GM21515 (cell line): Measurements from ENCODE around the gene PFN4.
"Not testable (repeated sequence)": the region's sequence is repeated elsewhere in the genome, so short reads cannot be mapped to it uniquely, and the experiment has no call there.

ENCODE experiments used
- ATAC-seq: cut with Tn5 transposase; IDR thresholded peaks from one replicate; pipeline ENCODE4 v1.9.1; 2021; ENCODE audit not compliant: unreplicated experiment

The PFN4 gene

GRCh38 chr2:24115057-24115456 lies 8.1 kb downstream of the PFN4 start:
- ATAC-seq = no peak

- no peak for ATAC-seq
These were observed 11.7 kb downstream of the PFN4 start for GRCh38 chr2:24111407-24111901.

DNA sequence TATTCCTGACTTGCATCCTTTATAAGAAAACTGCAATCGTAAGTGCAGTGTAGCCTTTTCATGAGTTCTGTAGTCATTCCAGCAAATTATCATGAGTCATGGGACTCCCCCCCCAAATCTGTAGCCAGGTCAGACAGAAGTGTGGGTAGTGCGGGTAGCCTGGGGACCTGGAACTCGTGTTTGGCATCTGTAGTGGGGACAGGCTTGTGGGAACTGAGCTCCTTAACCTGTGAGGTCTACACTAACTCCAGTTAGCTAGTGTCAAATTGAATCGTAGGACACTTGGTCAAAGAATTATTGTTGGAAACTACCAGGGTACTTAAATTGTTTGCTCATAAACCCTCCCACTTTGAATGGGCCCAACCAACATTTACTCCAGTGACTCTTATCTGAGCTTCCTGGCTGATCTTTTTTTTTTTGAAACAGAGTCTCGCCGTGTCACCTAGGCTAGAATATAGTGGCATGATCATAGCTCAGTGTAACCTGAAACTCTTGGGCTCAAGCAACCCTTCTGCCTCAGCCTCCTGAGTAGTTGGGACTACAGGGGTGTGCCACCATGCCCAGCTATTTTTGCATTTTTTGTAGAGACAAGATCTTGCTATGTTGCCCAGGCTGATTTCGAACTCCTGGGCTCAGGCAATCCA lies 12.4 kb downstream of the PFN4 start:
- no peak for ATAC-seq

DNA sequence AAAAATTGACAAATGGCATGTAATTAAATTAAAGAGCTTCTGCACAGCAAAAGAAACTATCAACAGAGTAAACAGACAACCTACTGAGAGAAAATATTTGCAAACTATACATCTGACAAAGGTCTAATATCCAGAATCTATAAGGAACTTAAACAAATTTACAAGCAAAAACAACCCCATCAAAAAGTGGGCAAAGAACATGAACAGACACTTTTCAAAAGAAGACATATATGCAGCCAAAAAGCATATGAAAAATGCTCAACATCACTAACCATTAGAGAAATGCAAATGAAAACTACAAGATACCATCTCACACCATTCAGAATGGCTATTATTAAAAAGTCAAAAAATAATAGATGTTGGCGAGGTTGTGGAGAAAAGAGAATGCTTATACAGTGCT lies 13.7 kb downstream of the PFN4 start:
- not testable (repeated sequence) for ATAC-seq

DNA sequence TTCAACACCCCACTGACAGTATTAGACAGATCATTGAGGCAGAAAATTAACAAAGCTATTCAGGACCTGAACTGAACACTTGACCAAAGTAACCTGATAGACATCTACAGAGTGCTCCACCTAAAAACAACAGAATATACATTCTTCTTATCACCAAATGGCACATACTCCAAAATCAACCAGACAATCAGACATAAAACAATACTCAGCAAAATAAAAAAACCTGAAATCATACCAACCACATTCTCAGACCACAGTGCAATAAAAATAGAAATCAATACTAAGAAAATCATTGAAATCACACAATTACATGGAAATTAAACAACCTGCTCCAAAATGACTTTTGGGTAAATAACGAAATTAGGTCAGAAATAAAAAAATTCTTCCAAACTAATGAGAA lies 15.8 kb downstream of the PFN4 start:
- ATAC-seq = no peak

DNA sequence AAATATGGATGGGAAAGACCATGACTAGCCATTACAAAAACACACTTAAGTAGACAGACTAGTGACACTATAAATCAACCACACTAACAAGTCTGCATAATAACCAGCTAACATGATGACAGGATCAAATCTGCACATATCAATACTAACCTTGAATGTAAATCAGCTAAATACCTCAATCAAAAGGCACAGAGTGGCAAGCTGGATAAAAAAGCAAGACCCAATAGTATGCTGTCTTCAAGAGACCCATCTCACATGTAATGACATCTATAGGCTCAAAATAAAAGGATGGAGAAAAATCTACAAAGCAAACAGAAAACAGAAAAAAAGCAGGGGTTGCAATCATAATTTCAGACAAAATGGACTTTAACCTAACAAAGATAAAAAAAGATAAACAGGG lies 16.3 kb downstream of the PFN4 start:
- ATAC-seq = no peak

GRCh38 chr2:24105816-24106215 lies 17.3 kb downstream of the PFN4 start:
- ATAC-seq = no peak

DNA sequence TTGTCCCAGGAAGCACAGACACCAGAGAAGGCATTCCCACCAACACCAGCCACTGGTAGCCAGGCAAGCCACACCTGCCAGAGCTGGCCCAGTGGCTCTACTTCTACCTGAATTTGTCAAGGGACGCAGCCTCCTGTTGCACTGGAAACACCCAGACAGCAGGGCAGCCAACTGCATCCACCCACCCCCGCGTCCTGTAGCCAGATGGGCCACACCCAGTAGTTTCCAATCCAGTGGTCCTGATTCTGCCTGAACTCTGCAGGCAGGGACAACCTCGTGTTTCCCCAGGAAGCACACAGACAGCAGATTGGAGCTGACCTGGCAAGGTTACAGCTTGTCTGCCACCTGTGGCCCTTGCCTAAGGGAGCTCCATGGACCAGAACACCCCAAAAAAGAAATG lies 18.2 kb downstream of the PFN4 start:
- no peak for ATAC-seq

GRCh38 chr2:24104110-24104650 lies 19.0 kb downstream of the PFN4 start:
- no peak for ATAC-seq

GRCh38 chr2:24102677-24103076 lies 20.5 kb downstream of the PFN4 start:
- no peak for ATAC-seq

- ATAC-seq = no peak
These were observed 21.1 kb downstream of the PFN4 start for GRCh38 chr2:24101992-24102391.

DNA sequence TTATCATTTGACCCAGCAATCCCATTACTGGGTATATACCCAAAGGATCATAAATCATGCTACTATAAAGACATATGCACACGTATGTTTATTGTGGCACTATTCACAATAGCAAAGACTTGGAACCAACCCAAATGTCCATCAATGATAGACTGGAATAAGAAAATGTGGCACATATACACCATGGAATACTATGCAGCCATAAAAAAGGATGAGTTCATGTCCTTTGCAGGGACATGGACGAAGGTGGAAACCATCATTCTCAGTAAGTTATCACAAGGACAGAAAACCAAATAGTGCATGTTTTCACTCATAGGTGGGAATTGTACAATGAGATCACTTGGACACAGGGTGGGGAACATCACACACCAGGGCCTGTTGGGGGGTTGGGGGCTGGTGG lies 22.4 kb downstream of the PFN4 start:
- ATAC-seq = not testable (repeated sequence)

DNA sequence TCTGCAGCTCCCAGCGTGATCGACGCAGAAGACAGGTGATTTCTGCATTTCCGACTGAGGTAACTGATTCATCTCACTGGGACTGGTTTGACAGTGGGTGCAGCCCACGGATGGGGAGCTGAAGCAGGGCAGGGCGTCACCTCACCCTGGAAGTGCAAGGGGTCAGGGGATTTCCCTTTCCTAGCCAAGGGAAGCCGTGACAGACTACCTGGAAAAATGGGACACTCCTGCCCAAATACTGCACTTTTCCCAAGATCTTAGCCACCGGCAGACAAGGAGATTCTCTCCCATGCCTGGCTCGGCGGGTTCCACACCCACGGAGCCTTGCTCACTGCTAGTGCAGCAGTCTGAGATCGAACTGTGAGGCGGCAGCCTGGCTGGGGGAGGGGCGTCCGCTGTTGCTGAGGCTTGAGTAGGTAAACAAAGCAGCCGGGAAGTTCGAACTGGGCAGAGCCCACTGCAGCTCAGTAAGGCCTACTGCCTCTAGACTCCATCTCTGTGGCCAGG lies 27.9 kb downstream of the PFN4 start:
- not testable (repeated sequence) for ATAC-seq

DNA sequence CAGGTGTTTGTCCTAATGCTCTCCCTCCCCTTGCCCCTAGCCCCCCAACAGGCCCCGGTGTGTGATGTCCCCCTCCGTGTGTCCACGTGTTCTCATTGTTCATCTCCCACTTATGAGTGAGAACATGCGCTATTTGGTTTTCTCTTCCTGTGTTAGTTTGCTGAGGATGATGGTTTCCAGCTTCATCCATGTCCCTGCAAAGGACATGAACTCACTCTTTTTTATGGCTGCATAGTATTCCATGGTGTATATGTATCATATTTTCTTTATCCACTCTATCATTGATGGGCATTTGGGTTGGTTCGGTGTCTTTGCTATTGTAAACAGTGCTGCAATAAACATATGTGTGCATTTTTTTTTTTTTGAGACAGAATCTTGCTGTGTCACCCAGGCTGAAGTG lies 29.9 kb downstream of the PFN4 start:
- ATAC-seq = not testable (repeated sequence)

DNA sequence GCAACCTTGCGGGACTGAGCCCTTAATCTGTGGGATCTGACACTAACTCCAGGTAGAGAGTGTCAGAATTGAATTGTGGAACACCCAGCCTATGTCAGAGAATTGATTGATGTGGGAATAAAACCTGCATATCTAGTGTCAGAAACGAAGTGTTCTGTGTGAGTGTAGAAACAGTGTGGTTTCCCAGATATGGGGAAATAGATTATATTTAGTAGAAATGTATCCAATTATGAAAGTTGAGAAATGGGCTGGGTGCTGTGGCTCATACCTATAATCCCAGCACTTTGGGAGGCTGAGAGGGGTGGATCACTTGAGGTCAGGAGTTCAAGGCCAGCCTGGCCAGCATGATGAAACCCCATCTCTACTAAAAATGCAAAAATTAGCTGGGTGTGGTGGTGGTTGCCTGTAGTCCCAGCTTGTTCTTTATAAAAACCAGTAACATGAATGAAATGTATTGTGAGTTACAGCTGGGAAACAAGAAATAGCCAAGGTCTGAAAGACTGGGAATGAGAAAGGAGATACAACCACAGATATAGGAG lies 34.2 kb downstream of the PFN4 start:
- no peak for ATAC-seq

GRCh38 chr2:24087032-24087431 lies 36.1 kb downstream of the PFN4 start:
- ATAC-seq = no peak

GRCh38 chr2:24086241-24086640 lies 36.9 kb downstream of the PFN4 start:
- no peak for ATAC-seq

GRCh38 chr2:24085200-24085489 lies 38.0 kb downstream of the PFN4 start:
- no peak for ATAC-seq

DNA sequence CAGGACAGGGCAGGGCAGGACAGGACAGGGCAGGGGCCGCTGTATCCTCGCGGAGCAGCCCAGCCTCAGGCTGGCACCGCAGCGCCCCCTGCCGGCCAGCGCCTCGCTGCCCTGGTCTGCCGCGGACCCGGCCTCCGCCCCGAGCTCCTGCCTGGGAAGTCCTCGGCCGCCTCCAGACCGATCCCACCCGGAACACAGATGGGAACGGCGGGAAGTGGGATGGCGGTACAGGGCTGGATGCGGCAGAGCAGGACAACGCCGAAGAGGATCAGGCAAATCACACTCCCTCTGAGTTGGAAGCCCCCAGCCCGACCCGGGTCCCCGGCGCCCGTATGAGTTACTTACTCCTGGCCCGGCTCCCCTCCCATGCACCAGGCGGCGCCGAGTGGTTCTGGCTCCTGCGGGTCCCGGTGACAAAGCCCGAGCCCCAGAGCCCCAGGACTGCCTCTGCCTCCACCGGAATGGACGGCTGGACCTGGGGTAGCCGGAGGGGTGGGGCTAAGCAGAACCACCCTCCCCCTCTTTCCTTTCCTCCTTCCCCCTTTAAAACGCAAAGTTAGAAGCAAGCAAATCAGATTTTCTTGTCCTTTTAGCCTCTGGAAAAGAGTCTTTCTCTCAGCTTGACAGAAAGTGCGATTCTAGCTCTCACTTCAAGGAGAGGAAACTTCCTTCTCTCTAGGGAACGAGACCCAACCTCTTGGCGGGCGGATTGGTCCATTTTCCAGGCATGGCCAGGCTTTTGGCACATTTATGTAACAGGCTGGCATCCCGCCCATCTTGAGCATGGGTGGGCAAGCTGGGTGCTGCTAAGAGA lies 38.5 kb downstream of the PFN4 start, which contains the start of gene TP53I3:
Gene TP53I3, minus strand, starts transcription at position 449 of the 814 bp plus-strand sequence. CDS start 508 bp downstream, outside the sequence.
- ATAC-seq = peak; percentile 79

DNA sequence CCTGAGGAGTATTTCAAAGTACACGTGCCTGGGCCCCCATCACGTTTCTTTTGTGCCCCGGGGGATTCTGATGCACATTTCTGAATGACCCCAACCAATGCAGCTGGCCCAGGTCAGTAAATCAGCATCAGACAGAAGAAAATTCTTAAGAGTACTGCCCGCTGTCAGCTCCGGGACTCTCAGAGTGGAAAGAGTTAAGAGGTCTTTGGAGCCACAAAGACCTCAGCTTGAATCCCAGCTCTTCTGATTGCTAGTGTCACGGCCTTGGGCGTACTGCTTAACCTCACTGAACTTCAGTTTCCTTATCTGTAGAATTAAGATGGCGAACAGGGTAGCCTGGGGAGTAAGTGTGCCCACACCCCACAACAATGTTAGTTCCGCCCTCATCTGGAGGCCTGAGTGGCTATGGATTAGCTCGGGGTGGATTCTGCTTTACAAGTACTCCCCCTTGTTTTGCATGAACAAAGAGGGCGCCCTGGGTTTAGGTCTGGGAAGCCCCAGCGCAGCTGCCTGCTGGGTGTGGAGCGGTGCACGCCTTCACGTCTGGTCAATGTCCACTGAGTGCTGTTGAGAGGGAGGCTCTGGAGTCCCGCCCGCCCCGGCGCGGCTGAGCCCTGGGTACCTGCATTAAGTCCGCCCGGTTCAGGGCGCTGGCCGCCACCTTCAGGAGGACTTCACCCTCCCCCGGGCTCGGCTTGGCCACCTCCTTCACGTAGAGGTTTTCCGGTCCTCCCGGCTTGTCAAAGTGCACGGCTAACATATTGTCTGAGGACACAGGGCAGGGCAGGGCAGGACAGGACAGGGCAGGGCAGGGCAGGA lies 39.4 kb downstream of the PFN4 start:
- peak; percentile 80 for ATAC-seq
